PC-9 (cell line): ENCODE data around the gene PCSK7. TPM values are rescaled to one million over a fixed set of nuclear protein-coding genes. Genes with fewer than 3 reads are reported as not detected.

ENCODE experiments used
- BruUV-seq: library from RNA; stranded (reverse); fragments of 400-500 nt; replicated peaks from 2 replicates; lab custom pipeline; 2021; lab: Mats Ljungman, UMichigan
- CTCF ChIA-PET: fragments of 300-600 bp; sonication (Branson Sonifier 250); formaldehyde crosslinking; loops from one replicate; lab custom pipeline; 2022; ENCODE audit warnings: antibody characterized with exemption; lab: Charles Lee
- POLR2A ChIA-PET: fragments of 300-600 bp; sonication (Branson Sonifier 250); formaldehyde crosslinking; loops from one replicate; lab custom pipeline; 2022; ENCODE audit warnings: antibody characterized with exemption; ENCODE audit not compliant: unreplicated experiment; lab: Charles Lee
- DNase-seq, 2 experiments: peaks; one replicate each; pipeline versions ENCODE4 v3.0.0 to v3.0.0-alpha.2; 2015 to 2022; ENCODE audit warnings: mixed read lengths in 1 of 2
- H2AFZ ChIP-seq: fragments of 200-600 bp; sonication (generic); 2 replicates; pipeline ENCODE4 v1.8.1; 2017; ENCODE audit warnings: antibody characterized with exemption
- H3F3A ChIP-seq: fragments of 200-600 bp; sonication (generic); 2 replicates; pipeline ENCODE4 v1.8.1; 2017; ENCODE audit warnings: antibody characterized with exemption, mild to moderate bottlenecking, low read depth; ENCODE audit not compliant: insufficient read depth
- H3K27ac ChIP-seq: fragments of 200-600 bp; sonication (generic); 2 replicates; pipeline ENCODE4 v1.6.1; 2016; ENCODE audit warnings: mixed run types
- H3K27me3 ChIP-seq: fragments of 200-600 bp; sonication (generic); 2 replicates; pipeline ENCODE4 v1.6.1; 2016; ENCODE audit warnings: low read depth, mixed run types; ENCODE audit not compliant: insufficient read depth
- H3K36me3 ChIP-seq: fragments of 200-600 bp; sonication (generic); 2 replicates; pipeline ENCODE4 v1.6.1; 2016; ENCODE audit warnings: low read depth, mixed run types
- H3K4me1 ChIP-seq: fragments of 200-600 bp; sonication (generic); replicated peaks from 2 replicates; pipeline ENCODE4 v1.6.1; 2016; ENCODE audit warnings: mixed run types; ENCODE audit not compliant: insufficient read depth
- H3K4me2 ChIP-seq: fragments of 200-600 bp; sonication (generic); 2 replicates; pipeline ENCODE4 v1.6.1; 2017; ENCODE audit warnings: mixed run types
- H3K4me3 ChIP-seq: fragments of 200-600 bp; sonication (generic); 2 replicates; pipeline ENCODE4 v1.6.1; 2016; ENCODE audit warnings: mixed run types
- H3K79me2 ChIP-seq: fragments of 200-600 bp; sonication (generic); 2 replicates; pipeline ENCODE4 v1.6.1; 2017; ENCODE audit warnings: low read depth, mixed run types
- H3K9me2 ChIP-seq: fragments of 200-600 bp; sonication (generic); 2 replicates; pipeline ENCODE4 v1.8.1; 2017; ENCODE audit warnings: mild to moderate bottlenecking; ENCODE audit not compliant: insufficient read depth
- H3K9me3 ChIP-seq: fragments of 200-600 bp; sonication (generic); 2 replicates; pipeline ENCODE4 v1.8.1; 2016; ENCODE audit warnings: low read depth; ENCODE audit not compliant: insufficient read depth
- H4K20me1 ChIP-seq: fragments of 200-600 bp; sonication (generic); 2 replicates; pipeline ENCODE4 v1.8.1; 2017; ENCODE audit not compliant: insufficient read depth
- CTCF ChIP-seq: fragments of 200-600 bp; sonication (generic); conservative IDR thresholded peaks from 2 replicates; pipeline ENCODE4 v1.6.1; 2017; ENCODE audit warnings: mixed run types, antibody characterized with exemption, mild to moderate bottlenecking, moderate library complexity
- EZH2 ChIP-seq: fragments of 200-600 bp; sonication (generic); IDR thresholded peaks from 2 replicates; pipeline ENCODE4 v1.8.0; 2017; ENCODE audit warnings: antibody characterized with exemption, low read depth
- intact Hi-C: fragments of 100-400 bp; cut with micrococcal nuclease; formaldehyde crosslinking; loops from one replicate; pipeline ENCODE4 v1.10.0; 2022; ENCODE audit not compliant: unreplicated experiment
- total RNA-seq: library from RNA; stranded (reverse); gene quantifications from 2 replicates; pipeline ENCODE4 v1.2.3, GENCODE V29; 2021

Gene PCSK7
- total RNA-seq, 1 experiment from 2014 or later, result 41.6 TPM

GRCh38 chr11:117255966-117256365, 24.1 kb upstream of the PCSK7 start:
- Histone ChIP-seq H3K4me3 (no peak overlapping the region), H4K20me1 (no peaks in the 10 kb centered on the region), H2AFZ (no peak overlapping the region), H3K27me3 (no peaks in the 10 kb centered on the region), H3F3A (no peaks in the 10 kb centered on the region), H3K27ac (no peak overlapping the region), H3K36me3 (0 out of 2 replicates have a peak, but pooled peaks cover 8% of the 10 kb centered on the region), H3K79me2 (no peaks in the 10 kb centered on the region), H3K4me1 (no peaks in the 10 kb centered on the region), H3K4me2 (no peak overlapping the region), H3K9me2 (no peaks in the 10 kb centered on the region), H3K9me3 (no peaks in the 10 kb centered on the region)
- ChIA-PET POLR2A (no interaction called here), CTCF (no interaction called here)
- DNase-seq, result no peak
- no TSS peak for BruUV-seq
- TF ChIP-seq EZH2, result no peak
- TF ChIP-seq CTCF, result no peak
- intact Hi-C loops, result no loop called here

- Histone ChIP-seq H3K27ac (no peak overlapping the region), H3K79me2 (no peaks in the 10 kb centered on the region), H3K36me3 (peaks cover 14% of the 10 kb centered on the region), H3K9me2 (no peaks in the 10 kb centered on the region), H3F3A (no peaks in the 10 kb centered on the region), H2AFZ (no peak overlapping the region), H4K20me1 (no peaks in the 10 kb centered on the region), H3K4me3 (no peak overlapping the region), H3K4me2 (no peak overlapping the region), H3K4me1 (no peaks in the 10 kb centered on the region), H3K9me3 (no peaks in the 10 kb centered on the region), H3K27me3 (no peaks in the 10 kb centered on the region)
- CTCF ChIA-PET, result no interaction called here
- no TSS peak for BruUV-seq
- no peak for DNase-seq
- intact Hi-C loops, result no loop called here
- POLR2A ChIA-PET, result no interaction called here
- TF ChIP-seq CTCF (no peak), EZH2 (no peak)
Measured at GRCh38 chr11:117251506-117251905, 19.6 kb upstream of the PCSK7 start.

- no peak overlapping the region for H3K4me3 ChIP-seq
- peaks cover 22% of the 10 kb centered on the region for H3K36me3 ChIP-seq
- no peaks in the 10 kb centered on the region for H3K9me3 ChIP-seq
- H3K79me2 ChIP-seq, result no peaks in the 10 kb centered on the region
- BruUV-seq, result no TSS peak
- no peaks in the 10 kb centered on the region for H3K9me2 ChIP-seq
- H4K20me1 ChIP-seq, result no peaks in the 10 kb centered on the region
- intact Hi-C loops, result no loop called here
- no peak overlapping the region for H3K27ac ChIP-seq
- no peak for DNase-seq
- H3K27me3 ChIP-seq, result no peaks in the 10 kb centered on the region
- H3K4me1 ChIP-seq, result no peaks in the 10 kb centered on the region
- H2AFZ ChIP-seq, result no peak overlapping the region
- no peak overlapping the region for H3K4me2 ChIP-seq
- POLR2A ChIA-PET, result no interaction called here
- TF ChIP-seq EZH2 (no peak), CTCF (no peak)
- CTCF ChIA-PET, result no interaction called here
- H3F3A ChIP-seq, result no peaks in the 10 kb centered on the region
Measured at GRCh38 chr11:117249571-117249970, 17.7 kb upstream of the PCSK7 start.
